HCT116 (cell line): ENCODE data around the gene RGS2. TPM values are rescaled to one million over a fixed set of nuclear protein-coding genes. Genes with fewer than 3 reads are reported as not detected.

Source experiments
- ATAC-seq: fragments of 200-7000 bp; cut with Tn5 transposase; 2 replicates; pipeline ENCODE4 v1.9.1; 2020; ENCODE audit warnings: mild to moderate bottlenecking, moderate library complexity
- BruUV-seq: library from RNA; stranded (reverse); fragments of 400-500 nt; replicated peaks from 2 replicates; lab custom pipeline; 2021; lab: Mats Ljungman, UMichigan
- CTCF ChIA-PET: fragments of 300-600 bp; sonication (Branson Sonifier 250); formaldehyde crosslinking; loops from one replicate; lab custom pipeline; 2021; ENCODE audit warnings: antibody characterized with exemption; lab: Charles Lee
- POLR2A ChIA-PET: fragments of 300-600, 350-600 bp; sonication (Branson Sonifier 250); formaldehyde crosslinking; loops from one replicate; lab custom pipeline; 2021; ENCODE audit warnings: antibody characterized with exemption; lab: Charles Lee
- RAD21 ChIA-PET, 2 experiments: fragments of 300-600 bp; sonication (Branson Sonifier 250); formaldehyde crosslinking; loops; one replicate each; lab custom pipeline; 2023; ENCODE audit warnings: low total read pairs in 2 of 2; ENCODE audit not compliant: uncharacterized antibody in 2 of 2, unreplicated experiment in 2 of 2, low non-redundant PET in 1 of 2; lab: Charles Lee
- DNase-seq: peaks from one replicate; pipeline ENCODE4 v3.0.0-alpha.2; 2010; ENCODE audit warnings: low read depth, low spot score
- H2AFZ ChIP-seq: fragments of 200-600 bp; shearing (Covaris generic), sonication (generic); 2 replicates; pipeline ENCODE4 v1.6.1; 2017; ENCODE audit warnings: low read depth, mixed run types, mixed read lengths, antibody characterized with exemption, low read length; ENCODE audit not compliant: poor library complexity, severe bottlenecking
- H3K27ac ChIP-seq: 2 replicates; pipeline ENCODE4 v1.5.1; 2012; ENCODE audit warnings: low read depth, low read length
- H3K27me3 ChIP-seq: fragments of 200-600 bp; sonication (generic); 2 replicates; pipeline ENCODE4 v1.6.1; 2016; ENCODE audit warnings: mixed run types, low read length, mixed read lengths; ENCODE audit not compliant: insufficient read depth
- H3K36me3 ChIP-seq, 2 experiments: fragments of 200-500 bp in 1 of 2; fragments of 200-600 bp in 1 of 2; sonication (Bioruptor generic) in 1 of 2; sonication (generic) in 1 of 2; 2 replicates each; pipeline versions ENCODE4 v1.5.1 to v1.6.1; 2014 to 2016; ENCODE audit warnings: low read length in 2 of 2, inconsistent platforms in 1 of 2, mixed read lengths in 1 of 2, mixed run types in 1 of 2; ENCODE audit not compliant: insufficient read depth in 2 of 2, control insufficient read depth in 1 of 2
- H3K4me1 ChIP-seq, 2 experiments: fragments of 200-600 bp in 1 of 2; sonication (generic) in 1 of 2; 2 replicates each; pipeline versions ENCODE4 v1.5.1 to v1.6.1; 2012 to 2017; ENCODE audit warnings: low read length in 2 of 2, inconsistent platforms in 1 of 2, mild to moderate bottlenecking in 1 of 2, mixed read lengths in 1 of 2, mixed run types in 1 of 2, moderate library complexity in 1 of 2; ENCODE audit not compliant: insufficient read depth in 2 of 2, control insufficient read depth in 1 of 2
- H3K4me2 ChIP-seq: fragments of 200-600 bp; sonication (generic); 2 replicates; pipeline ENCODE4 v1.6.1; 2017; ENCODE audit warnings: mixed run types, low read length, mixed read lengths
- H3K4me3 ChIP-seq, 2 experiments: fragments of 200-600 bp in 1 of 2; sonication (generic) in 1 of 2; replicated peaks in 1 of 2; 2 replicates each; pipeline ENCODE4 v1.5.1; 2011 to 2016; ENCODE audit warnings: low read length in 2 of 2, control low read depth in 1 of 2, low read depth in 1 of 2, mild to moderate bottlenecking in 1 of 2, mixed read lengths in 1 of 2, mixed run types in 1 of 2
- H3K79me2 ChIP-seq: fragments of 200-600 bp; sonication (generic); 2 replicates; pipeline ENCODE4 v1.6.1; 2017; ENCODE audit warnings: mild to moderate bottlenecking, mixed run types, low read length, moderate library complexity, mixed read lengths; ENCODE audit not compliant: insufficient read depth
- H3K9ac ChIP-seq: fragments of 200-600 bp; sonication (generic); 2 replicates; pipeline ENCODE4 v1.6.1; 2016; ENCODE audit warnings: low read length, mixed read lengths
- H3K9me2 ChIP-seq: fragments of 200-600 bp; sonication (generic), shearing (Covaris generic); 2 replicates; pipeline ENCODE4 v1.6.1; 2017; ENCODE audit warnings: mixed run types, mild to moderate bottlenecking, moderate library complexity; ENCODE audit not compliant: insufficient read depth
- H3K9me3 ChIP-seq, 2 experiments: fragments of 200-500 bp in 1 of 2; fragments of 200-600 bp in 1 of 2; sonication (Bioruptor generic) in 1 of 2; sonication (generic) in 1 of 2; 2 replicates each; pipeline ENCODE4 v1.6.1; 2014 to 2017; ENCODE audit warnings: low read length in 2 of 2, mixed read lengths in 2 of 2, inconsistent platforms in 1 of 2, low read depth in 1 of 2, mild to moderate bottlenecking in 1 of 2, mixed run types in 1 of 2, moderate library complexity in 1 of 2; ENCODE audit not compliant: control insufficient read depth in 1 of 2, insufficient read depth in 1 of 2
- H4K20me1 ChIP-seq: fragments of 200-600 bp; sonication (generic), shearing (Covaris generic); 2 replicates; pipeline ENCODE4 v1.6.1; 2017; ENCODE audit warnings: mixed run types, mild to moderate bottlenecking, moderate library complexity; ENCODE audit not compliant: insufficient read depth
- CBX3 ChIP-seq: IDR thresholded peaks from 2 replicates; pipeline ENCODE4 v1.6.1; 2012; ENCODE audit warnings: low read depth
- EGR1 ChIP-seq: IDR thresholded peaks from 2 replicates; pipeline ENCODE4 v1.6.1; 2012; ENCODE audit warnings: low read depth
- EZH2 ChIP-seq: fragments of 200-600 bp; sonication (generic); IDR thresholded peaks from 2 replicates; pipeline ENCODE4 v1.6.1; 2017; ENCODE audit warnings: antibody characterized with exemption, mixed run types
- EZH2phosphoT487 ChIP-seq: fragments of 200-600 bp; IDR thresholded peaks from 2 replicates; pipeline ENCODE4 v1.6.1; 2018; ENCODE audit warnings: antibody characterized with exemption, borderline replicate concordance
- POLR2A ChIP-seq: IDR thresholded peaks from 2 replicates; pipeline ENCODE4 v1.7.0; 2011; ENCODE audit warnings: borderline replicate concordance; ENCODE audit not compliant: insufficient read depth, insufficient read length; ENCODE audit errors: extremely low read depth
- REST ChIP-seq: IDR thresholded peaks from 2 replicates; pipeline ENCODE4 v1.6.1; 2012; ENCODE audit warnings: low read depth
- TCF7L2 ChIP-seq: IDR thresholded peaks from 2 replicates; pipeline ENCODE4 v1.7.0; 2011; ENCODE audit warnings: borderline replicate concordance, inconsistent platforms; ENCODE audit not compliant: insufficient read depth, insufficient read length; ENCODE audit errors: extremely low read depth
- YY1 ChIP-seq: IDR thresholded peaks from 2 replicates; pipeline ENCODE4 v1.6.1; 2011; ENCODE audit warnings: low read length, low read depth, moderate library complexity, mild to moderate bottlenecking; ENCODE audit not compliant: insufficient replicate concordance; ENCODE audit errors: extremely low read depth
- intact Hi-C: fragments of 100-400 bp; cut with micrococcal nuclease; formaldehyde crosslinking; loops from 2 replicates; pipeline ENCODE4 v1.10.0; 2022
- total RNA-seq: library from RNA; stranded (reverse); gene quantifications from one replicate; pipeline ENCODE4 v1.2.1, GENCODE V29; 2021; ENCODE audit not compliant: unreplicated experiment
- TF ChIP-seq, protein P1 (sequence below), 3 experiments: fragments of 200-600 bp in 1 of 3; sonication (generic) in 1 of 3; IDR thresholded peaks in 2 of 3; conservative IDR thresholded peaks in 1 of 3; 2 replicates each; pipeline ENCODE4 v1.5.1; 2012 to 2017; ENCODE audit warnings: low read depth in 2 of 3, low read length in 2 of 3, antibody characterized with exemption in 1 of 3, borderline replicate concordance in 1 of 3, control low read depth in 1 of 3, mild to moderate bottlenecking in 1 of 3, mixed read lengths in 1 of 3, mixed run types in 1 of 3, moderate library complexity in 1 of 3; ENCODE audit not compliant: insufficient read depth in 1 of 3
- TF ChIP-seq, protein P2 (sequence below): IDR thresholded peaks from 2 replicates; pipeline ENCODE4 v1.6.1; 2011; ENCODE audit warnings: mild to moderate bottlenecking, low read length, moderate library complexity; ENCODE audit not compliant: insufficient replicate concordance; ENCODE audit errors: extremely low read depth

Gene RGS2
- total RNA-seq, 1 experiment from 2014 or later: 21.1 TPM

DNA sequence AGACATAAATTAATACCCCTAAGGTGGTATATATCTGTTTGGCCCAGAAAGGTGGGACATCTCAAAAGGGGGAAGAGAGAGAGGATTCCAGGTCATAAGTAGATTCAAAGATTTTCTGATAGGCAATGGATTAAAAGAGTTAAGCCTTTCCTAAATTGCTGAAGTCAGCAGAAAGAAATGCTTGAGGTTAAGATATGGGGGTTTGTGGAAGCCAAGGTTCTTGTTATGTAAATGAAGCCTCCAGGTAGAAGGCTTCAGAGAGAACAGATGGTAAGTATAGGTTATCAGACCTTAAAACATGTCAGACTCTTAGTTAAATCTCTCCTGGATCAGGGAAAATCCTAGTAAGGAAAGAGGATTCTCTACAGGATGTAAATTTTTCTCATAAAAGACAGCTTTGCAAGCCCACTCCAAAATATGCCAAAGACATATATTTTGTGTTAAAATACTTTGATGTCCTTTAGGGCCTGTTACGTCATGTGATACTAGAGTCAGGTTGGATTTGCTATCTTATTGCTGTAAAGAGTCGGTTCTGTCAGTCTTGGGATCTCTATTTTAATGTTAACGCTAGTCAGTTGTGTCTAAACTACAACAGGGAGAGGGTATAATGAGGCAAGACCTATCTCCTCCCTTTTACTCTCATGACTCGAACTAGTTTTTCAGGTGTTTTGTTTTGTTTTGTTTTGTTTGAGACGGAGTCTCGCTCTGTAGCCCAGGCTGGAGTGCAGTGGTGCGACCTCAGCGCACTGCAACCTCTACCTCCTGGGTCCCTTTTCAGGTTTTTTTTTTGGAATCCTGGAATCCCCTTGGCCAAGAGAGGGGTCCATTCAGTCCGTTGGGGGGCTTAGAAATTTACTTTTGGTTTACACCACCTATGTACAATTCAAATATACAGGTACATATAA, 30.6 kb downstream of the RGS2 start:
- no peak overlapping the region for H3K9ac ChIP-seq
- no peak overlapping the region for H3K27ac ChIP-seq
- ATAC-seq (no peak), DNase-seq (no peak)
- H3K4me1 ChIP-seq: no peaks in the 10 kb centered on the region
- POLR2A ChIA-PET: no interaction called here
- no peaks in the 10 kb centered on the region for H3K9me3 ChIP-seq
- no peak overlapping the region for H2AFZ ChIP-seq
- TF ChIP-seq CBX3 (no peak), EZH2phosphoT487 (no peak), TCF7L2 (no peak), POLR2A (no peak)
- TF ChIP-seq, protein P1, sequence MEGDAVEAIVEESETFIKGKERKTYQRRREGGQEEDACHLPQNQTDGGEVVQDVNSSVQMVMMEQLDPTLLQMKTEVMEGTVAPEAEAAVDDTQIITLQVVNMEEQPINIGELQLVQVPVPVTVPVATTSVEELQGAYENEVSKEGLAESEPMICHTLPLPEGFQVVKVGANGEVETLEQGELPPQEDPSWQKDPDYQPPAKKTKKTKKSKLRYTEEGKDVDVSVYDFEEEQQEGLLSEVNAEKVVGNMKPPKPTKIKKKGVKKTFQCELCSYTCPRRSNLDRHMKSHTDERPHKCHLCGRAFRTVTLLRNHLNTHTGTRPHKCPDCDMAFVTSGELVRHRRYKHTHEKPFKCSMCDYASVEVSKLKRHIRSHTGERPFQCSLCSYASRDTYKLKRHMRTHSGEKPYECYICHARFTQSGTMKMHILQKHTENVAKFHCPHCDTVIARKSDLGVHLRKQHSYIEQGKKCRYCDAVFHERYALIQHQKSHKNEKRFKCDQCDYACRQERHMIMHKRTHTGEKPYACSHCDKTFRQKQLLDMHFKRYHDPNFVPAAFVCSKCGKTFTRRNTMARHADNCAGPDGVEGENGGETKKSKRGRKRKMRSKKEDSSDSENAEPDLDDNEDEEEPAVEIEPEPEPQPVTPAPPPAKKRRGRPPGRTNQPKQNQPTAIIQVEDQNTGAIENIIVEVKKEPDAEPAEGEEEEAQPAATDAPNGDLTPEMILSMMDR (IDR thresholded peaks at IDR 0.05 in 2 of 3, conservative IDR thresholded peaks at IDR 0.05 in 1 of 3; ENCODE audit: borderline replicate concordance in 1 of 3, insufficient read depth in 1 of 3, low read depth in 2 of 3, low read length in 2 of 3): no peak
- H3K27me3 ChIP-seq: no peaks in the 10 kb centered on the region
- no peaks in the 10 kb centered on the region for H3K9me2 ChIP-seq
- BruUV-seq: no TSS peak
- CTCF ChIA-PET: no interaction called here
- intact Hi-C loops: no loop called here
- no peak overlapping the region for H3K4me3 ChIP-seq
- H4K20me1 ChIP-seq: no peaks in the 10 kb centered on the region
- H3K4me2 ChIP-seq: no peak overlapping the region
- RAD21 ChIA-PET: no interaction called here
- no peaks in the 10 kb centered on the region for H3K36me3 ChIP-seq
- H3K79me2 ChIP-seq: no peaks in the 10 kb centered on the region

GRCh38 chr1:192844360-192844759, 35.5 kb downstream of the RGS2 start:
- Histone ChIP-seq H2AFZ (no peak overlapping the region), H3K27me3 (no peaks in the 10 kb centered on the region), H3K4me2 (no peak overlapping the region), H3K79me2 (no peaks in the 10 kb centered on the region), H3K9me3 (no peaks in the 10 kb centered on the region), H3K4me1 (no peaks in the 10 kb centered on the region), H4K20me1 (no peaks in the 10 kb centered on the region), H3K9me2 (no peaks in the 10 kb centered on the region), H3K4me3 (no peak overlapping the region), H3K27ac (no peak overlapping the region), H3K9ac (no peak overlapping the region), H3K36me3 (no peaks in the 10 kb centered on the region)
- intact Hi-C loops: no loop called here
- ChIA-PET RAD21 (no interaction called here), CTCF (no interaction called here), POLR2A (no interaction called here)
- BruUV-seq: no TSS peak
- ATAC-seq (no peak), DNase-seq (no peak)
- no peak for TF ChIP-seq YY1
- TF ChIP-seq EGR1: no peak
- TF ChIP-seq, protein P2, sequence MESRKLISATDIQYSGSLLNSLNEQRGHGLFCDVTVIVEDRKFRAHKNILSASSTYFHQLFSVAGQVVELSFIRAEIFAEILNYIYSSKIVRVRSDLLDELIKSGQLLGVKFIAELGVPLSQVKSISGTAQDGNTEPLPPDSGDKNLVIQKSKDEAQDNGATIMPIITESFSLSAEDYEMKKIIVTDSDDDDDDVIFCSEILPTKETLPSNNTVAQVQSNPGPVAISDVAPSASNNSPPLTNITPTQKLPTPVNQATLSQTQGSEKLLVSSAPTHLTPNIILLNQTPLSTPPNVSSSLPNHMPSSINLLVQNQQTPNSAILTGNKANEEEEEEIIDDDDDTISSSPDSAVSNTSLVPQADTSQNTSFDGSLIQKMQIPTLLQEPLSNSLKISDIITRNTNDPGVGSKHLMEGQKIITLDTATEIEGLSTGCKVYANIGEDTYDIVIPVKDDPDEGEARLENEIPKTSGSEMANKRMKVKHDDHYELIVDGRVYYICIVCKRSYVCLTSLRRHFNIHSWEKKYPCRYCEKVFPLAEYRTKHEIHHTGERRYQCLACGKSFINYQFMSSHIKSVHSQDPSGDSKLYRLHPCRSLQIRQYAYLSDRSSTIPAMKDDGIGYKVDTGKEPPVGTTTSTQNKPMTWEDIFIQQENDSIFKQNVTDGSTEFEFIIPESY: no peak
- no peak for TF ChIP-seq EZH2
- no peak for TF ChIP-seq REST
